ENCODE data around the gene SNRK. TPM values are rescaled to one million over a fixed set of nuclear protein-coding genes. Genes with fewer than 3 reads are reported as not detected.
"Not testable (repeated sequence)": the region's sequence is repeated elsewhere in the genome, so short reads cannot be mapped to it uniquely, and the experiment has no call there.

Gene SNRK
- total RNA-seq, 1 donor from 2014 or later, result 18.9 TPM

DNA sequence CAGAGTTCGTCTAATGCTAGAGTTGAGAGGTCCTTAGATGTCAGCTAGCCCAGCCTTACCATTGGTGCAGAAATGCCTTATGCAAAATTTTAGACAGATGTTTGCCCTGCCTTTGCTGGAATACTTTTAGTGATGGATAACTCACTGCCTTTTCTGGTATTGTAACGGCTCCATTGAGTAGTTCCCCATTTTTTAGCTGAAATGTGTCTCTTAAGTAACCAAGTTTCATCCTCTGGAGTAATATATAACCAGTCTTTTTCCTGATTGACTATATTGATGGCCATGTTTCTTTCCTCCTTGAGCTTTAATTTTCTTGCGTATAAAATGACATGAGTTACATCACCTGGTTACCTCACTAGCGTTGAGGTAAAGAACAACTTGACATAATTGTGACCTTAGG lies 45.0 kb downstream of the SNRK start:
- intact Hi-C loops (cut with DNase I), result no loop called here
- DNase-seq (ENCODE audit: missing footprints) (no peak), ATAC-seq (no peak)

DNA sequence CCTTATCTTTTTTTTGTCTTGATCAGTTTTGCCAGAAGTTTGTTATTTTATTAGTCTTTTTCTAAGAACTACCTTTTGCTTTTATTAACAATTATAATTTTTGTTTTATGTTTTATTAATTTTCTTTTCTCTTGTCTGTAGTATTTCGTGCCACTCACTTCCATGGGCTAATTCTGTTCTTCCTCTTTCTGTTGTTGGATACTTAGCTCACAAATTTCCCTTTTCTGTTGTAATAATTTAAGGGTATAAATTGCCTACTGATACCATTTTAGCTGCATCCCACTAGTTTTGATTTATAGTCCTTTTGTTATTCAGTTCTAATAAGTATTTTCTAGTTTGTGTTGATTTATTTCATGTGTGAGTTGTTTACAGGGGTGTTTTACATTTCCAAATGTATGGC lies 48.6 kb downstream of the SNRK start:
- no peak for DNase-seq (ENCODE audit: missing footprints)
- no peak for ATAC-seq
- intact Hi-C loops (cut with DNase I), result no loop called here

DNA sequence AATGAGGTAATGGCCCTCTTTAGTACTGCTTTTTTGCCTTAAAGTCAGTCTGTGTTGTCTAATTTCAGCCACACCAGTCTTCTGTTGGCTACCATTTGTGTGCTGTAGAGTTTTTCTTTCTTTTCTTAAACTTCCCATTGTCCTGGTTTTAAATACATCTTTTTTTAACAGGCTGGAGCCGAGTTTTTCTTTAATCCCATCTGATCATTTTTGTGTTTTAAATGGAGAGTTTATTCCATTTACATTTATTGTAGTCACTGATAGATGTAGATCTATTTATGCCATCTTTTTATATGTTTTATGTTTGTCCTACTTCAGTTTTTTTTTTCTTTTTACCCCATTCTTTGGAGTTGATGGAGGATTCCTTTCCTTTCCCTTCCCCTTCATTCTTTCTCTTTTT lies 49.5 kb downstream of the SNRK start:
- DNase-seq (ENCODE audit: missing footprints) (no peak), ATAC-seq (no peak)
- intact Hi-C loops (cut with DNase I), result no loop called here

DNA sequence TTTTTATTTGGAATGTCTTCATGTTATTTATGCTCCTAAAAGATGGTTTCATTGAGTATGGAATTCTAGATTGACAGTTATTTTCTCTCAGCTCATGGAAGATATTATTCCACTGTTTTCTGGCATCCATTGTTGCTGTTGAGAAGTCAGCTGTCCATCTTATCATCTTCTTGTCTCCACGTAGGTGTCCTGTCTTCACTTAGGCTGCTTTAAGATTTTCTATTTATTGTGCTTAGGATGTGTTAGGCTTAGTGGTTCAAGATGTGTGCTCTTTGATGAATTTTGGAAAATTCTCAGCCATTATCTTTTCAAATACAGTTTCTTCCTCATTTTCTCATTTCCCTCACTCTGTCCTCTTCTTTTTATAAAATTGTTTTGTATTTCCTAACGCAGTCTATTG lies 52.0 kb downstream of the SNRK start:
- intact Hi-C loops (cut with DNase I), result no loop called here
- no peak for ATAC-seq
- no peak for DNase-seq (ENCODE audit: missing footprints)

DNA sequence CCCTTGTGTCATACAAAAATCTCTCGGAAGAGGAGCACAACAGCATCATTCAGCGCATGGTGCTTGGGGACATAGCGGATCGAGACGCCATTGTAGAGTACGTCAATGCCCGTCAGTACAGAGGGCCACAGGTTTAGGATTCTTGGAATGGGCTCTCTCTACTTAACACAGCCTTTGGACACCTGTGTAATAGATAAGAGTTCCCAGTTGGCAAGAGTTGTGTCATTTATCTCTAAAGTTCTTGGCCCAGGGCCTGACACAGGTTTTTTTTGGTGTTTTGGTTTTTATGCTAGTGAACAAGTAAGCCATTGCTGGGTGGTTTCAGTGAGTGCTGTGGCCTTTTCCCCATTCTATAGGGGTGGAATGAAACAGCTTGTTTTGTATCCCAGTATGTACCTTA lies 54.1 kb downstream of the SNRK start:
- intact Hi-C loops (cut with DNase I), result no loop called here
- no peak for ATAC-seq

DNA sequence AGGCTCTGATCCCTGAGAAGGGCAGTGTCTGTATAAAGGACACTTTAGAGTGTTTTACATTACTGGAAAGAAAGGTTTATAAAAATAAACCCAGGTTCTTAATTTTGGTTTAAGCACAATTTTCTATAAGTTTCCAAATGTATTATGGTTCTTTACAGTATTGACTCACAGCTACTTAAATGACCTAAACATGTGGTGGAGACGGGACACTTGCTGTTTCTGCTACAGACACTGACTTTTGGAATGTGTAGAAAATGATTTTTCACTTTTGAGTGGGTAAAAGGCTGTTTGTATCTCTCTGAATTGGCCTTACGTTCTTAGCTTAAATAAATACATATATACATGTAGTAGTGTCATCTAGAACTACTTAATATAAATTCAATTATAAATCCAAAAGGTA lies 55.4 kb downstream of the SNRK start:
- intact Hi-C loops (cut with DNase I), result no loop called here
- ATAC-seq (no peak), DNase-seq (ENCODE audit: missing footprints) (no peak)

More for the DNA sequence above, 54.1 kb downstream of the SNRK start:
- no peak for DNase-seq (ENCODE audit: missing footprints)

DNA sequence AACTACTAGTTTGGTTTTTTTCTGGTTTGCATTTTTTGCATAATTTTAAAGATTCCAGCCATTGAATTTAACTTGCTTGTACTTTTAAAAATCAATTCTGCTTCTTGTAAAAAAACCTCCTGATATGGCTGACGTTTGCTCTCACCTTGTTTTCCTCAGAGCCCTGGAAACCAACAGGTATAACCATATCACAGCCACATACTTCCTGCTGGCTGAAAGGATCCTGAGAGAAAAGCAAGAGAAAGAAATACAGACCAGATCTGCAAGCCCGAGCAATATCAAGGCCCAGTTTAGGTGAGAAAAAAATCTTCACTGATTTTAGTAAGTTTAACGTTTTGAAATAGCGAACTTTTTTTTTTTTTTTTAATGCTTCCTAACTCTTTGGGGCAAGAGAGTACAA lies 56.8 kb downstream of the SNRK start:
- ATAC-seq (no peak), DNase-seq (ENCODE audit: missing footprints) (no peak)
- intact Hi-C loops (cut with DNase I), result no loop called here

DNA sequence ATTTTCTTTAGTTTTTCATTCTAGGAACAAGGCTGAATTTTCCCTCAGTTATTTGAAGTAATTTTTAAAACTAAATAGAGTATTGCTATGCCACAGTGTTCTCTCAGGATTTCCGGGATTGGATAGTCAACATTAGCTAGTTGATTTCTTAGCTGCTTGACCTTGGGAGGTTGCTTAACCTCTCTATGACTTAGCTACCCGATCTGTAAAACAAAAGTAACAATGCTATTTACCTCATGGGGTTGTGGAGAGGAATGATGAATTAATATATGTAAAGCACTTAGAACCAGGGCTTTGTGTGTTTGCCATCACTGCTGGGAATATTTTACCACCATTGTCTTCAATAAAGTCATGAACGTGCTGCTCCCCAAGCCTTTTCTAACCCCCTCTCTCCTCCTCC lies 57.5 kb downstream of the SNRK start:
- intact Hi-C loops (cut with DNase I), result no loop called here
- no peak for DNase-seq (ENCODE audit: missing footprints)
- ATAC-seq, result no peak

DNA sequence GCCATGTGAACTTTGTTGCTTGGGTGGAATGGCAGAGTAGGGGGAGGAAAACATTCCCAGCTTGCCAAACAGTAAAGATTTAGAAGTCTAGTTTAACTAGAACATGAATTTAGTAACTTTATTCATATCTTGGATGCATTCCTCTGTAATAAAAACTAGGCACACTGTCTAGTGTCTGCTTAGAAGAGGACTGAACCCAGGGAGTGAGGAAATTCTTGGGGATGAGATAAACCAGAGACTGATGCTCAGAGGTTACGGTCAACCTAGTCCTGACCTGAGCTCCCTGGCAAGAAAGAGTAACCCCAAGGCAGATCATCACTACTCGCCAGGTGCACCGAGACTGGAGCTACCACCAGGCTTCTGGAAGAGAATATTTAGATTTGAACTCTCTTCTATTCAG lies 58.2 kb downstream of the SNRK start:
- DNase-seq (ENCODE audit: missing footprints), result no peak
- ATAC-seq, result no peak
- intact Hi-C loops (cut with DNase I), result no loop called here

DNA sequence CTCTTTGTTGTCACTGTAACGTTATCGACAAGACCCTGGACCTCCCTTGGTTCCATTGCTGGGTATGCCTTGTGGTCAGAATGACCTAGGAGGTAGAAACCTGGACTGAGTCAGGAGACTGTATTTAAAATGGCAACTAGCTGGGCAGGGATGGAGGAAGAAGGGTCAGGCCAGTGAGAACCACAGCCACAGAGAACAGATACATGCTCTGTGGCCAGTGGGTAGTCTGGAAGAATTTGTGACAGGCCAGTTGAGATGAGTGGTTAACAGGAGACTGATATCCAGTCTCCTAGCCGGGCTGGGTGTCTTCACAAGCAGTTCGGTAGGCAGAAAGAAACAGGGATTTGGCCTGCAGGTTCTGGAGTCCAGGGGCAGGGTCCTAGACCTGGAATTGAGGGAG lies 58.9 kb downstream of the SNRK start:
- DNase-seq (ENCODE audit: missing footprints), result no peak

DNA sequence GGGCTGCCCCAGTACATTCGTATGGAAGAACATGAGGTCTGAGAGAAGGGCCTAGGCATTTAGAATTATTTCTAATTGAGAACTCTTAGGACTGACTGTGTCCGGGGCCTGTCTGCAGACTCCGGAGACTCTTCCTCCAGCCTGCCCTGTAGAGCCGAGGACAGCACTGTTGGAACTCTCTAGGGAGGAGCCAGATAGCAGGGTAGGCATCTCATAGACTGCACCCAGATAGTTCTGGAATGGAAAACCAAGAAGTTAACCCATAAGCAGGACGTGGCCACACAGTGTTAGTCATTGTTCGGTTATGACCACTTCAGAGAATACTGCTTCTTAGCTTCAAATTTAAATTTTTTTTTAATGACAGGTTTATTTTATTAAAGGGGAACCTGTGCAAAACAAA lies 59.5 kb downstream of the SNRK start:
- DNase-seq (ENCODE audit: missing footprints), result no peak
- ATAC-seq, result no peak
- intact Hi-C loops (cut with DNase I), result loop anchor here (5.0 kb wide), 1 partner anchor 59 kb away; the partner anchor contains the start of gene SNRK

More for the DNA sequence above, 58.9 kb downstream of the SNRK start:
- intact Hi-C loops (cut with DNase I), result loop anchor here (5.0 kb wide), 1 partner anchor 58 kb away; the partner anchor contains the start of gene SNRK
- ATAC-seq, result no peak

DNA sequence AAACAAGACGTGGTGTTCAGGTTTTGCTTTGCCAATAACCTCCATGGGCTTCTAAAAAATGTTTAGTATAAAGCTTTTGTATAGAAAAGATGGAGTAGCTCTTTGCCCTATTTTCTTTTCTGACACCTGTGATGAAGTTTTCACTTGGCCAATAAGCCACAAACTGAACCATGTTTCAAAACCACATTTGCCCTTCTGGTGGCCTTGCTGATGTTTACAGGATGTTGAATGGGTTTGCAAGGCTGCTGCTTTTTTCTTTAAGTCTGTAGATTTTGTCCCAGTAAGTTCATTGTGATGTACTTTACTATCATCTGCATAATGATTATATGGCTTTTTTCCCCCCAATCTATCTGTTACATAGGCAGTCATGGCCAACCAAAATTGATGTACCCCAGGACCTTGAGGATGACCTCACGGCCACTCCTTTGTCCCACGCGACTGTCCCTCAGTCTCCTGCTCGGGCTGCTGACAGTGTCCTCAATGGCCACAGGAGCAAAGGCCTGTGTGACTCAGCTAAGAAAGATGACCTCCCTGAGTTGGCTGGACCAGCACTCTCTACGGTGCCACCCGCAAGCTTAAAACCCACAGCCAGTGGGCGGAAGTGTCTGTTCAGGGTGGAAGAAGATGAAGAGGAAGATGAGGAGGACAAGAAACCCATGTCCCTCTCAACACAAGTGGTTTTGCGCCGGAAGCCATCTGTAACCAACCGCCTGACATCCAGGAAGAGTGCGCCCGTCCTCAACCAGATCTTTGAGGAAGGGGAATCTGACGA lies 60.8 kb downstream of the SNRK start:
- intact Hi-C loops (cut with DNase I), result loop anchor here (5.0 kb wide), 1 partner anchor 60 kb away; the partner anchor contains the start of gene SNRK
- DNase-seq (ENCODE audit: missing footprints) (no peak), ATAC-seq (no peak)

DNA sequence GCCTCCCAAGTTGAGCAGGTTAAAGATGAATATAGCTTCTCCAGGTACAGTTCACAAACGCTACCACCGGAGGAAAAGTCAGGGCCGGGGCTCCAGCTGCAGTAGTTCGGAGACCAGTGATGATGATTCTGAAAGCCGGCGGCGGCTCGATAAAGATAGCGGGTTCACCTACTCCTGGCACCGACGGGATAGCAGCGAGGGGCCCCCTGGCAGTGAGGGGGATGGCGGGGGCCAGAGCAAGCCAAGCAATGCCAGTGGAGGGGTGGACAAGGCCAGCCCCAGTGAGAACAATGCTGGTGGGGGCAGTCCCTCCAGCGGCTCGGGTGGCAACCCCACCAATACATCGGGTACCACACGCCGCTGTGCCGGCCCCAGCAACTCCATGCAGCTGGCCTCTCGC lies 61.4 kb downstream of the SNRK start:
- ATAC-seq (no peak), DNase-seq (ENCODE audit: missing footprints) (no peak)
- intact Hi-C loops (cut with DNase I), result loop anchor here (5.0 kb wide), 1 partner anchor 60 kb away; the partner anchor contains the start of gene SNRK

DNA sequence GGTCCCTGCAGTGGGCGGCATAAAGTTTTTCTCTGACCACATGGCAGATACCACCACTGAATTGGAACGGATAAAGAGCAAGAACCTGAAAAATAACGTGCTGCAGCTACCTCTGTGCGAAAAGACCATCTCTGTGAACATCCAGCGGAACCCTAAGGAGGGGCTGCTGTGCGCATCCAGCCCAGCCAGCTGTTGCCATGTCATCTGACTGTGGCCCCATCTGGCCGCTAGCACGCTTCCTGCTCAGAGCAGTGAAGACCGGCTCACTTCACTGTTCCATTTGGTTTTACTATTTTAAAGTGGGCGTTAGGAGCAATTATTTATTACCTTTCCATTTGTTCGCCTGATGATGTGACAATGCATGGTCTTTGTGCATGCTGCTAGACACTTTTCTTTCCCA lies 62.0 kb downstream of the SNRK start:
- no peak for DNase-seq (ENCODE audit: missing footprints)
- ATAC-seq, result no peak
- intact Hi-C loops (cut with DNase I), result loop anchor here (5.0 kb wide), 1 partner anchor 61 kb away; the partner anchor contains the start of gene SNRK

DNA sequence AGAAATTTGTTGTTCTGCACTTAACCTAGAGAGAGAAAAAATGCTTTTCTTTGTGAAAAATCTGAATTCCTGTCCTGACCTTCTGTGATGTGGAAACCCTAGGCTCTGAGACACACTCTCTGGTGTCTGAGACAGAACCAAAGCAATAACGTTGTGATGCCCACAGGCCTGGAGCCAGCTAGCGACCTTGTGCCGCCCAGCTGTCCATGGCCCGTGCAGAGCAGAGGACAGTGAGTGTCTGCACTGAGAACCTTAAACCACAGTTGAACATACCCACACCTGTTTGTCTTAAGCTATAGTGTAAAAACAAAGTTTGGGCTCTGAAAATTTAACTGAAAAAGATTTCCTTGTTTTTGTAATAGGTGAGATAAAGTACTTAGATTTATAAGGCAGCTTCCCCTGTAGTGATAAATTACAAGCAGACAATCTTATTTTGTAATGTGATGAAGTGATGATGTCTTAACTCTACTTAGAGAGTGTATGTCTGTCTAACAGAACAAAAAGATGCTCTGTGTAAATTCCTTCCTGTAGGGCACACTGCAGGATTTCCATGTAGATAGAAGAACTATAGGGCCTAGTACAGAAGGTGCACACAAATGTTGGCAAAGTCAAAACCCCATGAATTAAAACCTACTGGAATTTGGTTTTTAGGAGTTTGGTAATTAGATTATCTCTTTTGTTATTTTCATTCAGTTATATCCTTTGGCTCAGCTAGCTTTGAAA lies 62.7 kb downstream of the SNRK start:
- ATAC-seq, result no peak
- DNase-seq (ENCODE audit: missing footprints), result no peak
- intact Hi-C loops (cut with DNase I), result loop anchor here (5.0 kb wide), 1 partner anchor 62 kb away; the partner anchor contains the start of gene SNRK

DNA sequence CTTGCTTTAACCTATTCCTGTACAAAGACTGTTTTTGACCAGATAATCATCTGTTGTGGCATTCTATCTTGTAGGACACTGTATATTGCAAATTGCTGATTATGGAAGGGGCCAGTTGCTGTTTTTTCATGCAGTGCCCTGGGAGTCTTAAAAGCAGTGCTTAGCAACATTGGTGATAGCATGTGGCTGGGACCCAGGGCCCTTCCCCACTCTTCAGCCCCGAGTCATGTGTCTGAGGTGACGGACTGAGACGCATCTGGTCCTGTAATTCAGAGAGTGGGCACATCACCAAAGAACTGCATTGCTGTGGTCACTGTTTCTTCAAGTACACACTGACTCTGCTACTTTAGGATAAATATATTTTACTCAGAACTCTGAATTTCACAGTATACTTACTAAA lies 63.4 kb downstream of the SNRK start:
- ATAC-seq, result no peak
- no peak for DNase-seq (ENCODE audit: missing footprints)
- intact Hi-C loops (cut with DNase I), result loop anchor here (5.0 kb wide), 1 partner anchor 62 kb away; the partner anchor contains the start of gene SNRK

DNA sequence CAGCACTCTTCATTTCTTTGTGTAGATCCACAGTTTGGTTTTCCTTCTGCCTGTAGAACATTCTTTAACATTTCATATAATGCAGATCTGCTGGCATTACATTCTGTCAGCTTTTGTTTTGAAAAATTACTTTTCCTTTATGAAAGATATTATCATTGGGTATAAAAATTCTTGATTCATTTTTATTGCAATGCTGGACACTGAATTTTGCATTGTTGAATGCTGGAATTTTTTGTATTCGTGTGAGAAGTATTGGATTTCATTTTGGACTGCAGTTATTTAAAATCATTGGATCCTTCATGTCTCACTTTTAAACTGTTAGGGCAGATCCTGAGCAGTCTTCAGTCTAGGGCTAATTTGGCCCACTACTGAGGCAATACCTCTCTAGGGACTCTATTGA lies 67.1 kb downstream of the SNRK start:
- ATAC-seq (no peak), DNase-seq (ENCODE audit: missing footprints) (no peak)
- intact Hi-C loops (cut with DNase I), result no loop called here

DNA sequence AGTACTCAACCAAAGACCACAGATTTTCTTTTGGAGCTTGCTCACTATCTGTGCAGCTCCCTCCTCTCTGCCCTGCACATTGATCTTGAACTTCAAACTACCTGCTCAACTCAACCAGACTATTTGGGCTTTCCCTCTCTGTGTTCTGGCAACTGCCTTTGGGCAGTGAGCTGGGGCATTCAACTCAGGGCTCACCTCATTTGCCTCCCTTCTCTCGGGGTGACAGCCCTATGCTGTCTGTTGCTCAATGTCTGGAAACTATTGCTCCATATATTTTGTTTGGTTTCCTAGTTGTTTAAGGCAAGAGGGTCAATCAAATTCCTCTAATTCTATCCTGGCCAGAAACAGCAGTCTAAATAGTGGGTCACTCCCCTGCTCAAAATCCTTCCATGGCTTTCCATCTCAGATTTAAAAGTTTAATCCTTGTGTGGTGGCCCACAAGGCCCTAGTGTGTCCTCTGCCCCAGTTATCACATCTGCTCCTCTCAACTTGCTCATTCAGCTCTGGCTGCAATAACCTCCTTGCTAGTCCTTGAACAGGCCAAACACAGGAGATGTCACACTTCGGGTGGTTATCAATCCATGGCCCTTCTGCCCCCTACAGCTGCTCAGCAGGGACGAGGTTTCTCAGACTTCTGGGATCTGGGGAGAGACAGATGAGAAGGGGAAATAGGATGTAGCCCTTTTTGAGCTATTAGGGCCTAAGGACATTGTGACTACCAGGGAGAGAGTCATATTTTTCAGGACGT lies 67.8 kb downstream of the SNRK start:
- intact Hi-C loops (cut with DNase I), result no loop called here
- no peak for ATAC-seq
- DNase-seq (ENCODE audit: missing footprints), result no peak

DNA sequence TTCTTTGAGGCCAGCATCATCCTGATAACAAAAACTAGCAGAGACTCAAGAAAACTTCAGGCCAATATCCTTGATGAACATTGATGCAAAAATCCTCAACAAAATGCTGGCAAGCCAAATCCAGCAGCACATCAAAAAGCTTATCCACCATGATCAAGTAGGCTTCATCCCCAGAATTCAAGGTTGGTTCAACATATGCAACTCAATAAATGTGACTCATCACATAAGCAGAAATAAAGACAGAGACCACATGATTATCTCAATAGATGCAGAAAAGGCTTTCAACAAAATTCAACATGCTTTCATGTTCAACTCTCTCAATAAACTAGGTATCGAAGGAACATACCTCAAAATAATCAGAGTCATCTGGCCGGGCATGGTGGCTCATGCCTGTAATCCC lies 69.7 kb downstream of the SNRK start:
- DNase-seq (ENCODE audit: missing footprints); intact Hi-C loops (cut with DNase I); ATAC-seq: not testable (repeated sequence)

All from Right ventricle myocardium inferior (tissue), 1 donor.